Endothelial cell of umbilical vein (primary cell): ENCODE measurements around the gene GANAB. TPM values are rescaled to one million over a fixed set of nuclear protein-coding genes. Genes with fewer than 3 reads are reported as not detected.

ENCODE experiments used
- BruUV-seq: library from RNA; stranded (reverse); fragments of 400-500 nt; replicated peaks from 2 replicates; lab custom pipeline; 2021; lab: Mats Ljungman, UMichigan
- CTCF ChIA-PET: fragments of 300-600, 350-600 bp; sonication (Branson Sonifier 250); formaldehyde crosslinking; loops from one replicate; lab custom pipeline; 2021; ENCODE audit warnings: antibody characterized with exemption, inconsistent platforms; lab: Charles Lee
- POLR2A ChIA-PET: fragments of 300-600, 350-600 bp; sonication (Branson Sonifier 250); formaldehyde crosslinking; loops from one replicate; lab custom pipeline; 2021; ENCODE audit warnings: antibody characterized with exemption, inconsistent platforms; lab: Charles Lee
- DNase-seq: peaks from one replicate; pipeline ENCODE4 v3.0.0-alpha.2; 2011; ENCODE audit warnings: low read depth, low spot score
- FAIRE-seq: peaks from 2 replicates; lab custom pipeline; 2011; peaks lifted over from hg19 to GRCh38; lab: Jason Lieb, UNC
- H2AFZ ChIP-seq: 2 replicates; pipeline ENCODE4 v1.6.0; 2012; ENCODE audit warnings: low read depth, low read length, control low read depth, inconsistent platforms
- H3K27ac ChIP-seq: 2 replicates; pipeline ENCODE4 v1.5.1; 2011; ENCODE audit warnings: low read depth, mild to moderate bottlenecking, control low read depth, low read length, moderate library complexity; ENCODE audit not compliant: insufficient read depth
- H3K27me3 ChIP-seq, 2 experiments: 2 replicates each; pipeline versions ENCODE4 v1.6.0 to v1.6.1; 2011; ENCODE audit warnings: low read length in 2 of 2, mixed read lengths in 1 of 2; ENCODE audit not compliant: control insufficient read depth in 2 of 2, insufficient read depth in 2 of 2
- H3K36me3 ChIP-seq, 2 experiments: 2 replicates in 1 of 2; 3 replicates in 1 of 2; pipeline ENCODE4 v1.5.1; 2011; ENCODE audit warnings: low read length in 2 of 2, mild to moderate bottlenecking in 1 of 2, moderate library complexity in 1 of 2; ENCODE audit not compliant: control insufficient read depth in 2 of 2, insufficient read depth in 2 of 2; ENCODE audit errors: extremely low read depth in 1 of 2
- H3K4me1 ChIP-seq: 3 replicates; pipeline ENCODE4 v1.5.1; 2011; ENCODE audit warnings: mild to moderate bottlenecking, low read length; ENCODE audit not compliant: control insufficient read depth, insufficient read depth; ENCODE audit errors: extremely low read depth
- H3K4me2 ChIP-seq: 2 replicates; pipeline ENCODE4 v1.6.1; 2011; ENCODE audit warnings: low read length, control low read depth, mixed read lengths; ENCODE audit not compliant: insufficient read depth
- H3K4me3 ChIP-seq, 3 experiments: fragments of 200-600 bp in 1 of 3; sonication (generic), shearing (Covaris generic) in 1 of 3; replicated peaks in 1 of 3; 2 replicates each; pipeline ENCODE4 v1.5.1; 2011 to 2016; ENCODE audit warnings: control low read depth in 3 of 3, low read length in 3 of 3, mild to moderate bottlenecking in 2 of 3, inconsistent platforms in 1 of 3, low read depth in 1 of 3, moderate library complexity in 1 of 3; ENCODE audit not compliant: insufficient read depth in 1 of 3
- H3K79me2 ChIP-seq: 2 replicates; pipeline ENCODE4 v1.6.0; 2012; ENCODE audit warnings: low read length, inconsistent platforms; ENCODE audit not compliant: control insufficient read depth, insufficient read depth
- H3K9ac ChIP-seq: replicated peaks from 2 replicates; pipeline ENCODE3; 2011; ENCODE audit warnings: low read length, control low read depth; ENCODE audit not compliant: insufficient read depth; ENCODE audit errors: extremely low read depth
- H3K9me1 ChIP-seq: replicated peaks from 3 replicates; pipeline ENCODE4 v1.6.0; 2011; ENCODE audit warnings: mild to moderate bottlenecking, low read length; ENCODE audit not compliant: control insufficient read depth, insufficient read depth; ENCODE audit errors: extremely low read depth
- H3K9me3 ChIP-seq: replicated peaks from 2 replicates; pipeline ENCODE4 v1.5.1; 2012; ENCODE audit warnings: low read length, inconsistent platforms; ENCODE audit not compliant: control insufficient read depth, insufficient read depth
- H4K20me1 ChIP-seq: replicated peaks from 2 replicates; pipeline ENCODE3; 2011; ENCODE audit warnings: mild to moderate bottlenecking, low read length; ENCODE audit not compliant: control insufficient read depth, insufficient read depth; ENCODE audit errors: extremely low read depth
- EZH2 ChIP-seq: IDR thresholded peaks from 2 replicates; pipeline ENCODE4 v1.6.1; 2012; ENCODE audit warnings: borderline replicate concordance, low read depth, mild to moderate bottlenecking, moderate library complexity, low read length, inconsistent platforms; ENCODE audit not compliant: severe bottlenecking
- FOS ChIP-seq: IDR thresholded peaks from 2 replicates; pipeline ENCODE4 v1.6.1; 2011; ENCODE audit warnings: mild to moderate bottlenecking, low read length, moderate library complexity, borderline replicate concordance; ENCODE audit not compliant: insufficient read depth
- GATA2 ChIP-seq: IDR thresholded peaks from 2 replicates; pipeline ENCODE4 v1.7.0; 2011; ENCODE audit warnings: low read depth, mild to moderate bottlenecking, moderate library complexity, mixed read lengths, low read length; ENCODE audit not compliant: insufficient read length, insufficient read depth
- JUN ChIP-seq: IDR thresholded peaks from 2 replicates; pipeline ENCODE4 v1.6.1; 2011; ENCODE audit warnings: borderline replicate concordance, low read depth; ENCODE audit not compliant: insufficient read length, insufficient read depth
- MYC ChIP-seq: IDR thresholded peaks from one replicate; pipeline ENCODE4 v1.6.1; 2011; ENCODE audit warnings: mild to moderate bottlenecking, low read depth, low read length
- POLR2A ChIP-seq: IDR thresholded peaks from 2 replicates; pipeline ENCODE4 v1.6.1; 2012; ENCODE audit warnings: low read depth, mild to moderate bottlenecking, control low read depth, low read length
- POLR2AphosphoS5 ChIP-seq: IDR thresholded peaks from 2 replicates; pipeline ENCODE4 v1.6.1; 2012; ENCODE audit warnings: low read depth, mild to moderate bottlenecking, control low read depth, low read length, moderate library complexity; ENCODE audit not compliant: insufficient read depth
- dilution Hi-C: fragments of 300-500 bp; cut with MboI; formaldehyde crosslinking; loops from one replicate; pipeline ENCODE4 v1.15.0; 2019; ENCODE audit warnings: low sequenced_read_pairs; ENCODE audit not compliant: extremely low pct_ligation_motif_present
- intact Hi-C: fragments of 100-400 bp; cut with micrococcal nuclease; formaldehyde crosslinking; loops from one replicate; pipeline ENCODE4 v1.10.0; 2022
- polyA plus RNA-seq, 4 experiments: library from polyadenylated mRNA; depleted of rRNA in 3 of 4; stranded (reverse) in 3 of 4; unstranded in 1 of 4; fragments of >200 nt; gene quantifications; 2 replicates each; pipeline versions ENCODE4 v1.2.1 to v1.2.3, GENCODE V29; 2011 to 2012; ENCODE audit warnings: missing spikeins in 1 of 4
- total RNA-seq: library from RNA; stranded (reverse); gene quantifications from 2 replicates; pipeline ENCODE4 v1.2.3, GENCODE V29; 2021
- TF ChIP-seq, protein P1 (sequence below): IDR thresholded peaks from 2 replicates; pipeline ENCODE4 v1.6.1; 2011; ENCODE audit not compliant: insufficient read depth, insufficient read length
- TF ChIP-seq, protein P2 (sequence below), 2 donors: IDR thresholded peaks; 1 replicate in 1 of 2; 2 replicates in 1 of 2; pipeline ENCODE4 v1.5.1; 2011; ENCODE audit warnings: low read length in 2 of 2, mild to moderate bottlenecking in 2 of 2, moderate library complexity in 2 of 2, control low read depth in 1 of 2, inconsistent platforms in 1 of 2, low read depth in 1 of 2; ENCODE audit not compliant: insufficient read depth in 1 of 2; ENCODE audit errors: extremely low read depth in 1 of 2

Gene GANAB
- total and polyA plus RNA-seq, 2 donors (not counting 3 experiments of a cell fraction or from before 2014, with no cell fraction given): 389 to 455 TPM

DNA sequence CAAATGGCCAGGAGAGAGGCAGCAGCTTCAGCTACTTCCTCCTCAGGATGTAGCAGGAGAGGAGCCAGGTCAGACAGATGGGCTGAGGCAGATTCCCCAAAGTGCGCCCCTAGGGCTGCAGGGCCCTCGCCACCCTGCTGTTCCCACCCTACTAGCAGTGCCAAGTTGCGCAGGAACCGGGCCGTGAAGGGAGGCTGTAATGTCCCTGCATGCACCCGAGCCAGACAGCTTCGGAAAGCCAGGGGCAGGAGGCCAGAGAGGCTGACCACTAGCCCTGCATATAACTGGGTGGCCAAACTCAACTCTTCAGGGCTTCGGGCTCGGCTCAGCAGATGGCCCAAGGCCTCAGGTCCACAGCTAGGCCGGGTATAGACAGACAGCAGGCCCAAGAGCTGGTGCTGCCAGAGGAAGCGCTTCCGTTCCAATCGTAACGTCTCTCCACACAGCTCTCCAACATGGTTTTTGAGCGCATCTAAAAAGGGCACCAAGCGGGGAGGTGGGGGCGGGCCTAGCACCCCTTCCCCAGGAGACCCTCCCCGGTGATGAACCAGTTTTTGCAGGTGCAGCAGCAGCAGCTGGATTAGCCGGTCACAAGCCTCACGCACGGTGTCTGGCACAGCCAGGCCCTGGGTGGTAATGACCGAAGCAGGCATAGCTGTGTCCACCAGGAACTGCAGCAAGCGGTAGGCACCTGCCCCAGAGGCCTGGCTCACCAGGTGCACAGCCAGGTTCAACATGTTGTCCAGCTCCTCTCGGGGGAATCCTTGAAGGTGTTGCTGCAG is 2.0 kb upstream of the GANAB start:
- Histone ChIP-seq H3K79me2 (peaks cover 46% of the 10 kb centered on the region), H3K36me3 (peaks cover 11 to 25% of the 10 kb centered on the region in 2 experiments), H3K4me3 (no peak overlapping the region), H3K9ac (no peak overlapping the region), H3K9me1 (no peaks in the 10 kb centered on the region), H3K27ac (no peak overlapping the region), H3K4me1 (peaks cover 13% of the 10 kb centered on the region), H3K27me3 (no peaks in the 10 kb centered on the region), H2AFZ (no peak overlapping the region), H3K9me3 (no peaks in the 10 kb centered on the region), H4K20me1 (no peaks in the 10 kb centered on the region), H3K4me2 (no peak overlapping the region)
- TF ChIP-seq GATA2 (no peak), POLR2AphosphoS5 (no peak), EZH2 (no peak), JUN (no peak), FOS (no peak), MYC (no peak), POLR2A (no peak)
- TF ChIP-seq, protein P1, sequence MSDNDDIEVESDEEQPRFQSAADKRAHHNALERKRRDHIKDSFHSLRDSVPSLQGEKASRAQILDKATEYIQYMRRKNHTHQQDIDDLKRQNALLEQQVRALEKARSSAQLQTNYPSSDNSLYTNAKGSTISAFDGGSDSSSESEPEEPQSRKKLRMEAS: no peak
- TF ChIP-seq, protein P2, sequence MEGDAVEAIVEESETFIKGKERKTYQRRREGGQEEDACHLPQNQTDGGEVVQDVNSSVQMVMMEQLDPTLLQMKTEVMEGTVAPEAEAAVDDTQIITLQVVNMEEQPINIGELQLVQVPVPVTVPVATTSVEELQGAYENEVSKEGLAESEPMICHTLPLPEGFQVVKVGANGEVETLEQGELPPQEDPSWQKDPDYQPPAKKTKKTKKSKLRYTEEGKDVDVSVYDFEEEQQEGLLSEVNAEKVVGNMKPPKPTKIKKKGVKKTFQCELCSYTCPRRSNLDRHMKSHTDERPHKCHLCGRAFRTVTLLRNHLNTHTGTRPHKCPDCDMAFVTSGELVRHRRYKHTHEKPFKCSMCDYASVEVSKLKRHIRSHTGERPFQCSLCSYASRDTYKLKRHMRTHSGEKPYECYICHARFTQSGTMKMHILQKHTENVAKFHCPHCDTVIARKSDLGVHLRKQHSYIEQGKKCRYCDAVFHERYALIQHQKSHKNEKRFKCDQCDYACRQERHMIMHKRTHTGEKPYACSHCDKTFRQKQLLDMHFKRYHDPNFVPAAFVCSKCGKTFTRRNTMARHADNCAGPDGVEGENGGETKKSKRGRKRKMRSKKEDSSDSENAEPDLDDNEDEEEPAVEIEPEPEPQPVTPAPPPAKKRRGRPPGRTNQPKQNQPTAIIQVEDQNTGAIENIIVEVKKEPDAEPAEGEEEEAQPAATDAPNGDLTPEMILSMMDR (IDR thresholded peaks at IDR 0.05; ENCODE audit: extremely low read depth in 1 of 2, insufficient read depth in 1 of 2, low read depth in 1 of 2, low read length in 2 of 2): no peak
- ChIA-PET POLR2A (interaction anchor here (0.5 to 2.5 kb wide), 4 partner anchors 17 to 193 kb away, joined by 3 to 13 read pairs (median 6); partner anchors contain the start of genes C11orf98 and CSKMT), CTCF (interaction anchor here (0.8 to 1.9 kb wide), 3 partner anchors 46 to 224 kb away, joined by 3 to 4 read pairs (median 4); partner anchors contain the start of gene TUT1)
- dilution Hi-C loops: no loop called here
- intact Hi-C loops: no loop called here
- no TSS peak for BruUV-seq
- no peak for DNase-seq
- FAIRE-seq: no peak
